ENCODE results near the gene KIF1B.
"Not testable (repeated sequence)": the region's sequence is repeated elsewhere in the genome, so short reads cannot be mapped to it uniquely, and the experiment has no call there.

KIF1B gene

GRCh38 chr1:10237157-10237539 lies 26.8 kb downstream of the KIF1B start:
- DNase-seq (ENCODE audit: low read depth in 2 of 2): no peak

GRCh38 chr1:10242135-10242534 lies 31.8 kb downstream of the KIF1B start:
- DNase-seq (ENCODE audit: low read depth in 2 of 2): no peak

- no peak for DNase-seq (ENCODE audit: low read depth in 2 of 2)
These were observed 32.4 kb downstream of the KIF1B start for GRCh38 chr1:10242811-10243210.

GRCh38 chr1:10245674-10246073 lies 35.3 kb downstream of the KIF1B start:
- no peak for DNase-seq (ENCODE audit: low read depth in 2 of 2)

- no peak for DNase-seq (ENCODE audit: low read depth in 2 of 2)
These were observed 39.6 kb downstream of the KIF1B start for GRCh38 chr1:10249808-10250457.

GRCh38 chr1:10250663-10251062 lies 40.3 kb downstream of the KIF1B start:
- DNase-seq (ENCODE audit: low read depth in 2 of 2): no peak

- not testable (repeated sequence) for DNase-seq (ENCODE audit: low read depth in 2 of 2)
These were observed 41.1 kb downstream of the KIF1B start for GRCh38 chr1:10251325-10252108.

- DNase-seq (ENCODE audit: low read depth in 2 of 2): no peak
These were observed 42.1 kb downstream of the KIF1B start for GRCh38 chr1:10252508-10252907.

GRCh38 chr1:10253149-10253548 lies 42.8 kb downstream of the KIF1B start:
- no peak for DNase-seq (ENCODE audit: low read depth in 2 of 2)

- DNase-seq (ENCODE audit: low read depth in 2 of 2): no peak
These were observed 43.4 kb downstream of the KIF1B start for GRCh38 chr1:10253755-10254154.

- no peak for DNase-seq (ENCODE audit: low read depth in 2 of 2)
These were observed 47.5 kb downstream of the KIF1B start for GRCh38 chr1:10257851-10258250.

GRCh38 chr1:10259547-10259946 lies 49.2 kb downstream of the KIF1B start:
- DNase-seq (ENCODE audit: low read depth in 2 of 2): not testable (repeated sequence)

- no peak for DNase-seq (ENCODE audit: low read depth in 2 of 2)
These were observed 53.2 kb downstream of the KIF1B start for GRCh38 chr1:10263450-10264082.

GRCh38 chr1:10265027-10265426 lies 54.7 kb downstream of the KIF1B start:
- DNase-seq (ENCODE audit: low read depth in 2 of 2): no peak

- no peak for DNase-seq (ENCODE audit: low read depth in 2 of 2)
These were observed 55.5 kb downstream of the KIF1B start for GRCh38 chr1:10265900-10266299.

- no peak for DNase-seq (ENCODE audit: low read depth in 2 of 2)
These were observed 56.9 kb downstream of the KIF1B start for GRCh38 chr1:10267319-10267718.

GRCh38 chr1:10267921-10268320 lies 57.6 kb downstream of the KIF1B start:
- DNase-seq (ENCODE audit: low read depth in 2 of 2): no peak

- DNase-seq (ENCODE audit: low read depth in 2 of 2): no peak
These were observed 60.7 kb downstream of the KIF1B start for GRCh38 chr1:10271090-10271489.

- no peak for DNase-seq (ENCODE audit: low read depth in 2 of 2)
These were observed 61.5 kb downstream of the KIF1B start for GRCh38 chr1:10271869-10272268.

GRCh38 chr1:10272274-10272673 lies 61.9 kb downstream of the KIF1B start:
- DNase-seq (ENCODE audit: low read depth in 2 of 2): no peak

- DNase-seq (ENCODE audit: low read depth in 2 of 2): no peak
These were observed 68.5 kb downstream of the KIF1B start for GRCh38 chr1:10278880-10279279.

- DNase-seq (ENCODE audit: low read depth in 2 of 2): no peak
These were observed 70.3 kb downstream of the KIF1B start for GRCh38 chr1:10280439-10281350.

All from stimulated activated CD4-positive, alpha-beta T cell treated with anti-CD3 and anti-CD28 coated beads, Interleukin-1b, Interleukin-23, amount 100 ng/mL, for 1 hour (primary cell).